Vagina (tissue), 2 donors: ENCODE data around the gene GLCCI1. TPM values are rescaled to one million over a fixed set of nuclear protein-coding genes. Genes with fewer than 3 reads are reported as not detected.

Source experiments
- DNase-seq, 2 donors: peaks; one replicate each; pipeline ENCODE4 v3.0.0-alpha.2; 2017; ENCODE audit errors: extremely low spot score in 2 of 2
- H3K27ac ChIP-seq: fragments of 200-600 bp; sonication (generic); one replicate; pipeline ENCODE4 v1.5.1; 2019
- H3K27me3 ChIP-seq: fragments of 200-600 bp; sonication (generic); one replicate; pipeline ENCODE4 v1.5.1; 2019
- H3K36me3 ChIP-seq, 2 donors: fragments of 200-600 bp; sonication (generic); one replicate each; pipeline ENCODE4 v1.5.1; 2017 to 2019
- H3K4me1 ChIP-seq: fragments of 200-600 bp; sonication (generic); one replicate; pipeline ENCODE4 v1.5.1; 2019
- H3K4me3 ChIP-seq, 2 donors: fragments of 200-600 bp; sonication (generic); 1 replicate in 1 of 2; 2 replicates in 1 of 2; pipeline ENCODE4 v1.5.1; 2016 to 2019
- H3K9me3 ChIP-seq: fragments of 200-600 bp; sonication (generic); one replicate; pipeline ENCODE4 v1.5.1; 2019
- POLR2A ChIP-seq, 2 donors: fragments of 450-650 bp; IDR thresholded peaks; one replicate each; pipeline ENCODE4 v1.6.1; 2017; ENCODE audit warnings: antibody characterized with exemption in 2 of 2, mild to moderate bottlenecking in 2 of 2, moderate library complexity in 2 of 2
- POLR2AphosphoS5 ChIP-seq, 2 donors: sonication (generic); formaldehyde crosslinking; IDR thresholded peaks; one replicate each; pipeline ENCODE4 v1.9.0; 2017; ENCODE audit warnings: antibody characterized with exemption in 2 of 2, mild to moderate bottlenecking in 2 of 2, low read depth in 1 of 2; ENCODE audit not compliant: insufficient read depth in 1 of 2
- intact Hi-C: fragments of 100-400 bp; cut with DNase I; formaldehyde crosslinking; loops from one replicate; pipeline ENCODE4 v1.15.1; 2023
- total RNA-seq: library from RNA; depleted of rRNA; stranded (reverse); fragments of >200 nt; gene quantifications from one replicate; pipeline ENCODE4 v1.2.3, GENCODE V29; 2016
- TF ChIP-seq, protein P1 (sequence below), 3 experiments: fragments of 450-650 bp in 2 of 3; fragments of 200-600 bp in 1 of 3; sonication (generic) in 1 of 3; IDR thresholded peaks; one replicate each; pipeline ENCODE4 v1.5.1; 2017 to 2019; ENCODE audit warnings: antibody characterized with exemption in 3 of 3, mild to moderate bottlenecking in 2 of 3, moderate library complexity in 2 of 3

GLCCI1 gene
- total RNA-seq, result 9.1 TPM

DNA sequence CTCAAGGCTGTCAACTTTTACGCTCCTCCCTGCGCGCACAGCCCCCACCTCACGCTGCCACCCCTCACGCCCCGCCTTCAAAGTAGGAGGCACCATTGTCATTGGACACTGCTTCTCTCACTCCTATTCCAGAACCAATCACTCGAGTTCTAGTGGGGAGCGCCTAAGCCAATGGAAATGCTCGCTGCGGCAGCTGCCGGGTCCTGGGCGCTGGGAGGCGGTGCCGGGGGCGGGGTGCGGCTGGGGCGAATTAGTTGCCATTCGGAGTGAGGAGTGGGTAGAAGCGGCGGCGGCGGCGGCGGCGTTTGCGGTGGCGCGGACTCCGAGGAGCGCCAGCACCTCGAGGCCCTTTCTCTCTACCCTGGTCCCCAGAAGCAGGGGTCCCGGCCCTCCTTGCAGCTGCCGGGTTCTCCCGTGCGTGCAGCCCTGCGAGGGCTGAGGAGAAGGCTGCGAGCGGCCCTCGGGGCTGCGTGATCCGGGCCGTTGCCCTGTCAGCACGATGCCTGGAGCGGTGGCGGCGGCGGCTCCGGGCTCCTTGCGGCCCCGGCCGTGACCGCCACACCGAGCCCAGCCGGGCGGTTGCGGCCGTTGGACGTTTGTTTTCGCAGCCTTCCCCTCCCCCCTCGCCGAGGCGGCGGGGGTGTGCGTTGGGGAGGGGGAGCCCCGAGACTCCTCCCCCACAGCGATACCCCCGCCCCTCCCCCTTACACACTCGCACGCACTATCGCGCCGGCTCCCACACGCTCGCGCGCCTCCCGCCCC lies at the start of gene GLCCI1:
Gene GLCCI1, plus strand, starts transcription at position 253 of the 762 bp plus-strand sequence. CDS start 555 bp downstream, outside the sequence.
- no peaks in the 10 kb centered on the region for H3K9me3 ChIP-seq
- intact Hi-C loops, result no loop called here

DNA sequence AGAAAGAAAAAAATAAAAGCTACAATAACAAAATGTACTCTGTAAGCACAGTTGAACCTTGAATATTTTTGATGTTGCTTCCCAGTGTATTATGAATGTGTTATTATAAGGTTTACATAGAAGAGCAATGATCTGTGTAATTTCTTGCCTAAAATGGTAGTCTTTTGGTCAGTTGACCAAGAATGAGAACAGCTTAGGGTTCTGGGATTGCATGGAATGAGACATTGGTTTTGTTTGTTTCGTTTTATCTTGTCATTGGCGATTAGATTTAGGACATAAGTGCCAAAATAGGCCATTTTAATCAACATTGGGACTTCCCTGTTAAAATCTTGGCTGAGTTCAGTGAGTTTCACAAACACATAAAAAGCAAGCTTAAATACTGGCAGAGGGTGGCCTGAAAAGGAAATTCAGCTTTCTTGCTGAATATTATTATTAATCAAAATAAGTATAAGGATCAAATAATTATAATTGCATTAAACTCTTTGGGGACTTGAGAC lies 49.1 kb upstream of the GLCCI1 start:
- H3K36me3 ChIP-seq, result no peaks in the 10 kb centered on the region
- no peaks in the 10 kb centered on the region for H3K9me3 ChIP-seq
- H3K4me3 ChIP-seq, result no peak overlapping the region
- no peaks in the 10 kb centered on the region for H3K27me3 ChIP-seq
- no peak overlapping the region for H3K27ac ChIP-seq
- no peak for TF ChIP-seq POLR2AphosphoS5 (IDR thresholded peaks at IDR 0.05; ENCODE audit: insufficient read depth in 1 of 2, low read depth in 1 of 2)
- TF ChIP-seq POLR2A (IDR thresholded peaks at IDR 0.05), result no peak
- TF ChIP-seq, protein P1, sequence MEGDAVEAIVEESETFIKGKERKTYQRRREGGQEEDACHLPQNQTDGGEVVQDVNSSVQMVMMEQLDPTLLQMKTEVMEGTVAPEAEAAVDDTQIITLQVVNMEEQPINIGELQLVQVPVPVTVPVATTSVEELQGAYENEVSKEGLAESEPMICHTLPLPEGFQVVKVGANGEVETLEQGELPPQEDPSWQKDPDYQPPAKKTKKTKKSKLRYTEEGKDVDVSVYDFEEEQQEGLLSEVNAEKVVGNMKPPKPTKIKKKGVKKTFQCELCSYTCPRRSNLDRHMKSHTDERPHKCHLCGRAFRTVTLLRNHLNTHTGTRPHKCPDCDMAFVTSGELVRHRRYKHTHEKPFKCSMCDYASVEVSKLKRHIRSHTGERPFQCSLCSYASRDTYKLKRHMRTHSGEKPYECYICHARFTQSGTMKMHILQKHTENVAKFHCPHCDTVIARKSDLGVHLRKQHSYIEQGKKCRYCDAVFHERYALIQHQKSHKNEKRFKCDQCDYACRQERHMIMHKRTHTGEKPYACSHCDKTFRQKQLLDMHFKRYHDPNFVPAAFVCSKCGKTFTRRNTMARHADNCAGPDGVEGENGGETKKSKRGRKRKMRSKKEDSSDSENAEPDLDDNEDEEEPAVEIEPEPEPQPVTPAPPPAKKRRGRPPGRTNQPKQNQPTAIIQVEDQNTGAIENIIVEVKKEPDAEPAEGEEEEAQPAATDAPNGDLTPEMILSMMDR (IDR thresholded peaks at IDR 0.05), result no peak
- no peak for DNase-seq
- peaks cover 4% of the 10 kb centered on the region for H3K4me1 ChIP-seq
- intact Hi-C loops, result no loop called here

More for the DNA sequence above, at the start of gene GLCCI1:
- TF ChIP-seq, protein P1 (IDR thresholded peaks at IDR 0.05), result no peak
- TF ChIP-seq POLR2A (IDR thresholded peaks at IDR 0.05) (peak; percentile 33 to 91), POLR2AphosphoS5 (IDR thresholded peaks at IDR 0.05; ENCODE audit: insufficient read depth in 1 of 2, low read depth in 1 of 2) (peak; percentile 84 to 96)
- H3K4me1 ChIP-seq, result peaks cover 15% of the 10 kb centered on the region
- peak; percentile 98 to 99 for DNase-seq
- peak within 1 kb of the TSS; percentile 99 for H3K27ac ChIP-seq
- peak within 1 kb of the TSS; percentile 81 to 89 for H3K4me3 ChIP-seq
- H3K27me3 ChIP-seq, result no peaks in the 10 kb centered on the region
- no peaks in the 10 kb centered on the region for H3K36me3 ChIP-seq

DNA sequence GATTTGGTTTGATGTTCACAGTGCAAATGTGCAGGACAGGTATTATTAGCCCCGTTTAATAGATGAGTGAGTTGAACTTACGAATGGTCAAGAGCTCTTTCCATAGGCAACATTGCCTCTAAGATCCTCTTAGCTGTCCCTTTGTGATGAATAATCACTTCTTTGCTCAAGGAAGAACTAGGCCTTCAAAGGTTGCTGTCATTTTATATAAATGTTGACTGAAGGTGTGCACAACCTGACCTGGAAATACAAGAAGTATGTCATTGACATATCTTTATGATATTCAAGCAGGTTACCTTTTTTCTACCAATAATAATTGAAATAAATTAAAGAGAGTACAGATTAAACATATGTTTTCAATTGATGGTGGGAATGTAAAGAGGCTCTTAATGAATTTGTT lies 48.5 kb upstream of the GLCCI1 start:
- no peaks in the 10 kb centered on the region for H3K27me3 ChIP-seq
- H3K4me3 ChIP-seq, result no peak overlapping the region
- H3K27ac ChIP-seq, result no peak overlapping the region
- no peaks in the 10 kb centered on the region for H3K36me3 ChIP-seq
- H3K4me1 ChIP-seq, result peaks cover 4% of the 10 kb centered on the region
- H3K9me3 ChIP-seq, result no peaks in the 10 kb centered on the region
- TF ChIP-seq POLR2A (IDR thresholded peaks at IDR 0.05), result no peak
- TF ChIP-seq, protein P1 (IDR thresholded peaks at IDR 0.05), result no peak
- TF ChIP-seq POLR2AphosphoS5 (IDR thresholded peaks at IDR 0.05; ENCODE audit: insufficient read depth in 1 of 2, low read depth in 1 of 2), result no peak
- intact Hi-C loops, result no loop called here
- no peak for DNase-seq

DNA sequence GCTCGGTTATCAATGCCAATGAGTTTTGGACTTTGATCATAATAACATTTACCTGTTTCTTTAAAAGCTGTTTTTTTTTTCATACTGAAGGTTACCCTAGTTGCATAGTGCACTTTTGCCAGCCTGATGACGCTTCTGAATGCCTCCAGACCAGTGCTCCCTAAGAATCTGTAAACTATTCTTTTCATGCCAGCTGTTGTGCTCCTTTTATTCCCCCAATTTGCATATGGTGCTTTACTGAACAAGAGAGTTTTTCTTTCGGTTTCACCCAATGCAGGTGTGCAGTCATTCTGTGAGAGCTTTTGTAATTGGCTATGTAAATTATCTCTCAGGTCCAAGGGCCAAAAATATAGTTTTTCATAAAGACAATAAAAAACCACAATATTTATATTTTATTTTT lies 48.1 kb upstream of the GLCCI1 start:
- intact Hi-C loops, result no loop called here
- no peaks in the 10 kb centered on the region for H3K9me3 ChIP-seq
- H3K27ac ChIP-seq, result no peak overlapping the region

More for the DNA sequence above, 48.1 kb upstream of the GLCCI1 start:
- Histone ChIP-seq H3K27me3 (no peaks in the 10 kb centered on the region), H3K36me3 (no peaks in the 10 kb centered on the region), H3K4me1 (peaks cover 4% of the 10 kb centered on the region), H3K4me3 (no peak overlapping the region)
- DNase-seq, result no peak
- no peak for TF ChIP-seq POLR2AphosphoS5 (IDR thresholded peaks at IDR 0.05; ENCODE audit: insufficient read depth in 1 of 2, low read depth in 1 of 2)
- TF ChIP-seq, protein P1 (IDR thresholded peaks at IDR 0.05), result no peak
- no peak for TF ChIP-seq POLR2A (IDR thresholded peaks at IDR 0.05)
